SK-N-SH treated with all-trans-retinoic acid at 6 μM for 48 hours (cell line): ENCODE measurements around the gene DMD.

Experiments
- ATAC-seq: fragments of 200-7000 bp; cut with Tn5 transposase; 3 replicates; pipeline ENCODE4 v1.9.1; 2020; ENCODE audit warnings: mild to moderate bottlenecking, moderate library complexity
- ARNTL ChIP-seq: fragments of 450-650 bp; formaldehyde crosslinking; IDR thresholded peaks from 2 replicates; pipeline ENCODE4 v1.5.0; 2020; ENCODE audit warnings: low read depth, mild to moderate bottlenecking, moderate library complexity, borderline replicate concordance
- BACH2 ChIP-seq: fragments of 250-450 bp; sonication (Bioruptor Pico); IDR thresholded peaks from 2 replicates; pipeline ENCODE4 v1.9.0; 2021; ENCODE audit warnings: mild to moderate bottlenecking, borderline replicate concordance
- ESRRG ChIP-seq: fragments of 250-450 bp; sonication (Bioruptor Pico); IDR thresholded peaks from 2 replicates; pipeline ENCODE4 v1.6.1; 2021; ENCODE audit warnings: mild to moderate bottlenecking
- GLIS3 ChIP-seq: fragments of 250-450 bp; sonication (Bioruptor Pico); IDR thresholded peaks from 2 replicates; pipeline ENCODE4 v1.5.0; 2020; ENCODE audit warnings: mild to moderate bottlenecking, moderate library complexity
- ISL1 ChIP-seq: fragments of 250-450 bp; sonication (Bioruptor Pico); IDR thresholded peaks from 2 replicates; pipeline ENCODE4 v2.1.2; 2022; ENCODE audit warnings: mild to moderate bottlenecking, moderate library complexity
- POU6F1 ChIP-seq: fragments of 250-450 bp; sonication (Bioruptor Pico); IDR thresholded peaks from 2 replicates; pipeline ENCODE4 v1.8.0; 2021; ENCODE audit warnings: low read depth, mild to moderate bottlenecking, moderate library complexity, borderline replicate concordance
- RARB ChIP-seq: fragments of 250-450 bp; sonication (Bioruptor Pico); IDR thresholded peaks from 2 replicates; pipeline ENCODE4 v1.8.0; 2021; ENCODE audit warnings: mild to moderate bottlenecking, moderate library complexity
- SNAI2 ChIP-seq: fragments of 250-450 bp; sonication (Bioruptor Pico); IDR thresholded peaks from 2 replicates; pipeline ENCODE4 v1.5.0; 2020; ENCODE audit warnings: mild to moderate bottlenecking, moderate library complexity
- TSHZ2 ChIP-seq: fragments of 250-450 bp; sonication (Bioruptor Pico); IDR thresholded peaks from 2 replicates; pipeline ENCODE4 v1.5.0; 2020; ENCODE audit warnings: mild to moderate bottlenecking, moderate library complexity
- ZC3H10 ChIP-seq: fragments of 250-450 bp; sonication (Bioruptor Pico); IDR thresholded peaks from 2 replicates; pipeline ENCODE4 v1.5.1; 2021; ENCODE audit warnings: mild to moderate bottlenecking, moderate library complexity
- ZFP3 ChIP-seq: fragments of 250-450 bp; sonication (Bioruptor Pico); IDR thresholded peaks from 2 replicates; pipeline ENCODE4 v1.5.0; 2020; ENCODE audit warnings: mild to moderate bottlenecking, moderate library complexity
- ZNF565 ChIP-seq: fragments of 450-650 bp; formaldehyde crosslinking; conservative IDR thresholded peaks from 2 replicates; pipeline ENCODE4 v1.5.0; 2020; ENCODE audit warnings: low read depth, mild to moderate bottlenecking, moderate library complexity
- ZNF70 ChIP-seq: fragments of 450-650 bp; formaldehyde crosslinking; IDR thresholded peaks from 2 replicates; pipeline ENCODE4 v1.5.0; 2020; ENCODE audit warnings: mild to moderate bottlenecking, moderate library complexity
- ZNF8 ChIP-seq: fragments of 450-650 bp; formaldehyde crosslinking; IDR thresholded peaks from 2 replicates; pipeline ENCODE4 v1.5.0; 2020; ENCODE audit warnings: mild to moderate bottlenecking, moderate library complexity
- TF ChIP-seq, protein P1 (sequence below): fragments of 250-450 bp; sonication (Bioruptor Pico); IDR thresholded peaks from 2 replicates; pipeline ENCODE4 v1.5.1; 2021; ENCODE audit warnings: mild to moderate bottlenecking, moderate library complexity
- TF ChIP-seq, protein P2 (sequence below): fragments of 250-450 bp; sonication (Bioruptor Pico); IDR thresholded peaks from 2 replicates; pipeline ENCODE4 v1.5.1; 2020; ENCODE audit warnings: low read depth, mild to moderate bottlenecking, moderate library complexity
- TF ChIP-seq, protein P3 (sequence below): fragments of 250-450 bp; sonication (Bioruptor Pico); IDR thresholded peaks from 2 replicates; pipeline ENCODE4 v1.8.0; 2020; ENCODE audit warnings: mild to moderate bottlenecking, moderate library complexity, borderline replicate concordance

Gene DMD

DNA sequence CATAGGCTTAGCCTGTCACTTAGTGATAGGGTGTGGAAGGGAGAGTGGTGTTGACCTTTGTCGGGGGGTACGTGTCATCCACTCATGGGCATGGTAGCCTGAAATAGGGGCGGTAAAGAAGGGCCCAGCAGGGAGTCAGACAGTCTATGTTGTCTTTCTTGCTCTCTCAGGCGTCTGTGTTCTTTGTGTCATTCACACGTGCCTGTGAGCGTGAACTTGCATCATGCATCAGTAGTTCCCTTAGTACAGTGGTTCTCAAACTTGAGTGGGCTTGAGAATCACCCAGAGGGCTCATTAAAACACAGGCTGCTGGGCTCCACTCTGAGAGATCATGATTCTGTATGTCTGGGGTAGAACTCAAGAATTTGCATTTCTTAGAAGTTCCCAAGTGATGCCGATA, 1688.6 kb downstream of the DMD start:
- TF ChIP-seq, protein P1, sequence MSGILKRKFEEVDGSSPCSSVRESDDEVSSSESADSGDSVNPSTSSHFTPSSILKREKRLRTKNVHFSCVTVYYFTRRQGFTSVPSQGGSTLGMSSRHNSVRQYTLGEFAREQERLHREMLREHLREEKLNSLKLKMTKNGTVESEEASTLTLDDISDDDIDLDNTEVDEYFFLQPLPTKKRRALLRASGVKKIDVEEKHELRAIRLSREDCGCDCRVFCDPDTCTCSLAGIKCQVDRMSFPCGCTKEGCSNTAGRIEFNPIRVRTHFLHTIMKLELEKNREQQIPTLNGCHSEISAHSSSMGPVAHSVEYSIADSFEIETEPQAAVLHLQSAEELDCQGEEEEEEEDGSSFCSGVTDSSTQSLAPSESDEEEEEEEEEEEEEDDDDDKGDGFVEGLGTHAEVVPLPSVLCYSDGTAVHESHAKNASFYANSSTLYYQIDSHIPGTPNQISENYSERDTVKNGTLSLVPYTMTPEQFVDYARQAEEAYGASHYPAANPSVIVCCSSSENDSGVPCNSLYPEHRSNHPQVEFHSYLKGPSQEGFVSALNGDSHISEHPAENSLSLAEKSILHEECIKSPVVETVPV (CRISPR knock-in tag), result no peak
- TF ChIP-seq ZNF70 (CRISPR knock-in tag) (no peak), ESRRG (CRISPR knock-in tag) (no peak), SNAI2 (CRISPR knock-in tag) (no peak), ARNTL (no peak), TSHZ2 (CRISPR knock-in tag) (no peak), BACH2 (CRISPR knock-in tag) (no peak), ZNF8 (CRISPR knock-in tag) (no peak)
- TF ChIP-seq, protein P2, sequence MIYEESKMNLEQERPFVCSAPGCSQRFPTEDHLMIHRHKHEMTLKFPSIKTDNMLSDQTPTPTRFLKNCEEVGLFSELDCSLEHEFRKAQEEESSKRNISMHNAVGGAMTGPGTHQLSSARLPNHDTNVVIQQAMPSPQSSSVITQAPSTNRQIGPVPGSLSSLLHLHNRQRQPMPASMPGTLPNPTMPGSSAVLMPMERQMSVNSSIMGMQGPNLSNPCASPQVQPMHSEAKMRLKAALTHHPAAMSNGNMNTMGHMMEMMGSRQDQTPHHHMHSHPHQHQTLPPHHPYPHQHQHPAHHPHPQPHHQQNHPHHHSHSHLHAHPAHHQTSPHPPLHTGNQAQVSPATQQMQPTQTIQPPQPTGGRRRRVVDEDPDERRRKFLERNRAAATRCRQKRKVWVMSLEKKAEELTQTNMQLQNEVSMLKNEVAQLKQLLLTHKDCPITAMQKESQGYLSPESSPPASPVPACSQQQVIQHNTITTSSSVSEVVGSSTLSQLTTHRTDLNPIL (CRISPR knock-in tag), result no peak
- TF ChIP-seq, protein P3, sequence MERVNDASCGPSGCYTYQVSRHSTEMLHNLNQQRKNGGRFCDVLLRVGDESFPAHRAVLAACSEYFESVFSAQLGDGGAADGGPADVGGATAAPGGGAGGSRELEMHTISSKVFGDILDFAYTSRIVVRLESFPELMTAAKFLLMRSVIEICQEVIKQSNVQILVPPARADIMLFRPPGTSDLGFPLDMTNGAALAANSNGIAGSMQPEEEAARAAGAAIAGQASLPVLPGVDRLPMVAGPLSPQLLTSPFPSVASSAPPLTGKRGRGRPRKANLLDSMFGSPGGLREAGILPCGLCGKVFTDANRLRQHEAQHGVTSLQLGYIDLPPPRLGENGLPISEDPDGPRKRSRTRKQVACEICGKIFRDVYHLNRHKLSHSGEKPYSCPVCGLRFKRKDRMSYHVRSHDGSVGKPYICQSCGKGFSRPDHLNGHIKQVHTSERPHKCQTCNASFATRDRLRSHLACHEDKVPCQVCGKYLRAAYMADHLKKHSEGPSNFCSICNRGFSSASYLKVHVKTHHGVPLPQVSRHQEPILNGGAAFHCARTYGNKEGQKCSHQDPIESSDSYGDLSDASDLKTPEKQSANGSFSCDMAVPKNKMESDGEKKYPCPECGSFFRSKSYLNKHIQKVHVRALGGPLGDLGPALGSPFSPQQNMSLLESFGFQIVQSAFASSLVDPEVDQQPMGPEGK (CRISPR knock-in tag), result no peak
- ATAC-seq, result no peak

- ATAC-seq, result no peak
- no peak for TF ChIP-seq ARNTL
- no peak for TF ChIP-seq ZFP3 (CRISPR knock-in tag)
- no peak for TF ChIP-seq POU6F1
- no peak for TF ChIP-seq GLIS3 (CRISPR knock-in tag)
- TF ChIP-seq, protein P2 (CRISPR knock-in tag), result no peak
- no peak for TF ChIP-seq ISL1
- TF ChIP-seq ZNF565, result no peak
- TF ChIP-seq RARB (CRISPR knock-in tag), result no peak
- TF ChIP-seq BACH2 (CRISPR knock-in tag), result no peak
- TF ChIP-seq, protein P1 (CRISPR knock-in tag), result no peak
- no peak for TF ChIP-seq ZC3H10 (CRISPR knock-in tag)
- TF ChIP-seq, protein P3 (CRISPR knock-in tag), result no peak
These were observed 1689.4 kb downstream of the DMD start for GRCh38 chrX:31521941-31522340.
